GM12891 (cell line): ENCODE measurements around the gene BRK1.

Experiments
- PAX5 ChIP-seq: IDR thresholded peaks from 2 replicates; pipeline ENCODE4 v1.6.1; 2011; ENCODE audit warnings: low read length, moderate library complexity, mild to moderate bottlenecking; ENCODE audit not compliant: insufficient read depth, severe bottlenecking
- POLR2A ChIP-seq: IDR thresholded peaks from 2 replicates; pipeline ENCODE4 v1.6.1; 2011; ENCODE audit warnings: low read depth, low read length, control low read depth
- POLR2AphosphoS5 ChIP-seq: IDR thresholded peaks from 2 replicates; pipeline ENCODE4 v1.6.1; 2011; ENCODE audit warnings: low read depth, low read length, control low read depth
- POU2F2 ChIP-seq: IDR thresholded peaks from 2 replicates; pipeline ENCODE4 v1.6.1; 2011; ENCODE audit warnings: low read depth, mild to moderate bottlenecking, control low read depth, low read length, moderate library complexity
- TAF1 ChIP-seq: IDR thresholded peaks from 2 replicates; pipeline ENCODE4 v1.6.1; 2011; ENCODE audit warnings: low read depth, low read length, control low read depth

GRCh38 chr3:10162185-10162584 lies 46.7 kb downstream of the BRK1 start:
- no peak for TF ChIP-seq TAF1
- no peak for TF ChIP-seq POLR2A
- TF ChIP-seq POLR2AphosphoS5 = no peak
- TF ChIP-seq POU2F2 = no peak
- no peak for TF ChIP-seq PAX5
